Sigmoid colon (tissue), 7 donors: ENCODE results near the gene SMC1B. TPM values are rescaled to one million over a fixed set of nuclear protein-coding genes. Genes with fewer than 3 reads are reported as not detected.

Experiments used
- DNase-seq: peaks from one replicate; pipeline ENCODE4 v3.0.0-alpha.2; 2019
- H3K27ac ChIP-seq, 4 donors: fragments of 200-600 bp; sonication (generic); one replicate each; pipeline ENCODE4 v1.5.1; 2016 to 2019; ENCODE audit warnings: mild to moderate bottlenecking in 1 of 4
- H3K27me3 ChIP-seq, 3 donors: fragments of 200-600 bp; sonication (generic); one replicate each; pipeline ENCODE4 v1.5.1; 2019; ENCODE audit warnings: mild to moderate bottlenecking in 1 of 3
- H3K36me3 ChIP-seq, 4 donors: fragments of 200-600 bp; sonication (generic); one replicate each; pipeline ENCODE4 v1.5.1; 2016 to 2019
- H3K4me1 ChIP-seq, 4 donors: fragments of 200-600 bp; sonication (generic); one replicate each; pipeline ENCODE4 v1.5.1; 2017 to 2019
- H3K4me3 ChIP-seq, 4 donors: fragments of 200-600 bp; sonication (generic); one replicate each; pipeline ENCODE4 v1.5.1; 2017 to 2019; ENCODE audit warnings: mild to moderate bottlenecking in 2 of 4, moderate library complexity in 1 of 4
- H3K9me3 ChIP-seq, 4 donors: fragments of 200-600 bp in 3 of 4; sonication (generic) in 3 of 4; one replicate each; pipeline versions ENCODE4 v1.5.1 to v1.6.1; 2013 to 2019
- EP300 ChIP-seq, 4 donors: sonication (generic); formaldehyde crosslinking; IDR thresholded peaks; one replicate each; pipeline ENCODE4 v1.6.1; 2017; ENCODE audit warnings: antibody characterized with exemption in 4 of 4
- POLR2A ChIP-seq, 2 donors: fragments of 450-650 bp; IDR thresholded peaks; one replicate each; pipeline ENCODE4 v1.6.1; 2016; ENCODE audit warnings: antibody characterized with exemption in 2 of 2, mild to moderate bottlenecking in 2 of 2, moderate library complexity in 2 of 2
- POLR2AphosphoS5 ChIP-seq, 4 donors: sonication (generic); formaldehyde crosslinking; IDR thresholded peaks; one replicate each; pipeline ENCODE4 v1.6.1; 2017; ENCODE audit warnings: antibody characterized with exemption in 4 of 4
- WGBS, 2 donors: extraction: QIAGEN DNeasy Blood & Tissue Kit; methylation state at CpG; one replicate each; pipeline ENCODE4 v1.1.7; 2013; 5-methylcytosine and 5-hydroxymethylcytosine counted together
- intact Hi-C: fragments of 100-400 bp; cut with DNase I; formaldehyde crosslinking; loops from one replicate; pipeline ENCODE4 v1.15.1; 2023
- polyA plus RNA-seq, 3 donors: library from polyadenylated mRNA; stranded (reverse); fragments of 200-250 nt; gene quantifications; one replicate each; pipeline ENCODE4 v1.2.3, GENCODE V29; 2013
- total RNA-seq, 4 donors: library from RNA; depleted of rRNA; stranded (reverse); fragments of >200 nt; gene quantifications; one replicate each; pipeline ENCODE4 v1.1.0, GENCODE V29; 2016
- TF ChIP-seq, protein P1 (sequence below), 4 experiments: fragments of 450-650 bp in 3 of 4; fragments of 200-600 bp in 1 of 4; IDR thresholded peaks; one replicate each; pipeline ENCODE4 v1.5.1; 2016 to 2019; ENCODE audit warnings: antibody characterized with exemption in 4 of 4, mild to moderate bottlenecking in 3 of 4, moderate library complexity in 2 of 4
- donor health status: healthy with polysubstance abuse.
- donor health status: Bipolar disorder and iron deficiency.
- donor health status: healthy.

SMC1B gene
- total and polyA plus RNA-seq, 7 donors, result 0.07 TPM; not detected in 6

DNA sequence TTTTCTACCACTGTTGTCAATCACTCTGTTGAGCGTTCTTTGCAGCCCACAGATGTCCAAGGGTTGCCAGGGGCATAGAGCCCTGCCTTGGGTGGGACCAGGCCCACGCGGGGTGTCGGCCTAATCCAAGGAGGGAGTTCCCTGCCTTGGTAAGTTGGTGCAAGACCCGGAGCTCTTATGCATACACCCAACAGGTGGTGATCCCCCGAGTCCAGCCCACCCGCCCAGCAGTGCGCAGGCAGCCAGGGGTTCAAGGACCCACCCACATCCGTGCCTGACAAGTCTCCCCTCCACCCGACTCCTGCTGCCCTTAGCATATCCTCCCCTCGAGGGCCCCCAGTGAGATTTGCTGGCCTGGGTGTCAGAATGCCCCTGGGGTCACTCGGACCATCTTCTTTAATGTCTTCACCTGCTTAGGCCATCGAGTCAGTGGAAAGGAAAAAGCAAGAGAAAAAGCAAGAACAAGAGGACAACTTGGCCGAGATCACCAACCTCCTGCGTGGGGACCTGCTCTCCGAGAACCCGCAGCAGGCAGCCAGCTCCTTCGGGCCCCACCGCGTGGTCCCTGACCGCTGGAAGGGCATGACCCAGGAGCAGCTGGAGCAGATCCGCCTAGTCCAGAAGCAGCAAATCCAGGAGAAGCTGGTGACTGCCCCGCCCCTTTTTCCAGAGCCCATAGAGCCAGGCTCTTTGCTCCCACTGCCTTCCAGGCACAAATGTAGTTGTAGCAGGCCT lies 12.3 kb upstream of the SMC1B start:
- Histone ChIP-seq H3K4me1 (no peaks in the 10 kb centered on the region), H3K9me3 (no peaks in the 10 kb centered on the region), H3K4me3 (no peak overlapping the region), H3K36me3 (no peaks in the 10 kb centered on the region), H3K27ac (no peak overlapping the region), H3K27me3 (peaks cover 0 to 5% (median 0%) of the 10 kb centered on the region in 3 donors)
- intact Hi-C loops, result no loop called here
- no peak for DNase-seq
- TF ChIP-seq POLR2A (IDR thresholded peaks at IDR 0.05), result no peak
- TF ChIP-seq EP300 (IDR thresholded peaks at IDR 0.05), result no peak
- TF ChIP-seq POLR2AphosphoS5 (IDR thresholded peaks at IDR 0.05), result no peak
- TF ChIP-seq, protein P1, sequence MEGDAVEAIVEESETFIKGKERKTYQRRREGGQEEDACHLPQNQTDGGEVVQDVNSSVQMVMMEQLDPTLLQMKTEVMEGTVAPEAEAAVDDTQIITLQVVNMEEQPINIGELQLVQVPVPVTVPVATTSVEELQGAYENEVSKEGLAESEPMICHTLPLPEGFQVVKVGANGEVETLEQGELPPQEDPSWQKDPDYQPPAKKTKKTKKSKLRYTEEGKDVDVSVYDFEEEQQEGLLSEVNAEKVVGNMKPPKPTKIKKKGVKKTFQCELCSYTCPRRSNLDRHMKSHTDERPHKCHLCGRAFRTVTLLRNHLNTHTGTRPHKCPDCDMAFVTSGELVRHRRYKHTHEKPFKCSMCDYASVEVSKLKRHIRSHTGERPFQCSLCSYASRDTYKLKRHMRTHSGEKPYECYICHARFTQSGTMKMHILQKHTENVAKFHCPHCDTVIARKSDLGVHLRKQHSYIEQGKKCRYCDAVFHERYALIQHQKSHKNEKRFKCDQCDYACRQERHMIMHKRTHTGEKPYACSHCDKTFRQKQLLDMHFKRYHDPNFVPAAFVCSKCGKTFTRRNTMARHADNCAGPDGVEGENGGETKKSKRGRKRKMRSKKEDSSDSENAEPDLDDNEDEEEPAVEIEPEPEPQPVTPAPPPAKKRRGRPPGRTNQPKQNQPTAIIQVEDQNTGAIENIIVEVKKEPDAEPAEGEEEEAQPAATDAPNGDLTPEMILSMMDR (IDR thresholded peaks at IDR 0.05), result no peak
- WGBS, 2 donors, result 90 to 94% methylated on average over 23 of the region's 23 CpGs

DNA sequence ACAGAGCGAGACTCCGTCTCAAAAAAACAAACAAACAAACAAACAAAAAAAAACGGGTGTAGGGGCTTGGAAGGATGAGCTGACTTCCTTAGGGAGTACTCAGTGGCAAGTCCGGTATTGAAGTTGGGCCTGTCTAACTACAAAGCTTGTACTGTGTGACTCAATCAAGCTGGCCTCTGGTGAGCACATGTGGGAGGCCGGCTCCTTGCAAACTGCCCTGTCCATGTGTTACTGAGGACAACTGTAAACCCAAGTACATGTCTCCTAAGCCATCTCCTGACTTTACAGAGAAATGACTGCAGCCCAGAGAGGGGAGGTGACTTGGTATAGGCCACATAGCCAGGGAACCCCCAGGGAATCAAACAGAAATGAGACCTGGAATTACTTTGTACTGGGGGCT lies 11.7 kb upstream of the SMC1B start:
- no peak for DNase-seq
- WGBS, 2 donors, result 78 to 83% methylated on average over 5 of the region's 5 CpGs

DNA sequence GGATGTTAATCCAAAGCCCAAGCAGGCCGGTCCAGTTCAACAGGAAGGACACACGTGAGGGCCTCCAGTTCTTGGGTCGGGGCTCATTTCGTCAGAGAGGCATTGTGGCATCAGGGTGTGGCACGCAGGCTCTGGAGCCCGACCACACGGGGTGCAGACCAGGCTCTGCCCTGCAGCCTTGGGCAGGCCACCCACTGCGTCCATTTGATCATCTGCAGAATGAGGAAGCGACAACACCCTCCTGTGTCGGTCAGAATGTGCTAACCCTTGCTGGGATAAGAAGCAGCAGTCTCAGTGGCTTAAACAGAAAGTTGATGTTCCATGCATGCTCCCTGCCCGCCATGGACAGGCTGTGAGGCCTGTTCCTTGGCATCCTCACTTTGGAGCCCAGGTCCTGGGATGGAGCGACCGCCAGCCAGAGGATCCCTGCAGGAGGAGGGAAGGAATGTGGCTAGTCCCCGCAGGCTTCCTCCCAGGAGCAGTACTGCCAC lies 10.9 kb upstream of the SMC1B start:
- DNase-seq, result no peak
- WGBS, 2 donors, result 87 to 88% methylated on average over 14 of the region's 14 CpGs

More for the DNA sequence above, 11.7 kb upstream of the SMC1B start:
- no peak for TF ChIP-seq EP300 (IDR thresholded peaks at IDR 0.05)
- TF ChIP-seq, protein P1 (IDR thresholded peaks at IDR 0.05), result no peak
- TF ChIP-seq POLR2AphosphoS5 (IDR thresholded peaks at IDR 0.05), result no peak
- no peak for TF ChIP-seq POLR2A (IDR thresholded peaks at IDR 0.05)
- peaks cover 0 to 5% (median 0%) of the 10 kb centered on the region in 3 donors for H3K27me3 ChIP-seq
- no peaks in the 10 kb centered on the region for H3K4me1 ChIP-seq
- no peaks in the 10 kb centered on the region for H3K9me3 ChIP-seq
- no peak overlapping the region for H3K4me3 ChIP-seq
- no peak overlapping the region for H3K27ac ChIP-seq
- H3K36me3 ChIP-seq, result no peaks in the 10 kb centered on the region
- intact Hi-C loops, result no loop called here

DNA sequence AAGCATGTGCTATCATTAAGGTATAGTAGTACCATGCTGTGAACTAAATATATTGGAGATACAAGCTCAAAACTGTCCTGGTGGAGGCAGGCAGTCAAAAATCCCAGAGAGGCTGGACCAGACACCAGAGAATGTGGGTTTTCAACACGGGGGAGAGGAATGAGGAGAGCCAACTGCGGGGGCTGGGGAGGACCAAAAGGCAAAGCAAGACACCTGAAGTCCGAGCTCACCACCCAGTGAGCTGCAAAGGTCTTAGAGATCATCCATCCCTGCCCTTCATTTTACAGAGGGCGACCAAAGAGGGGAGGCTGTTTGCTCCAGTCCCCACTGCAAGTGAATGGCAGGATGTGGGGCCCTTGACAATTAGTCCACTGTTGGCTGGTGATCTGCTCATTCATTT lies 10.1 kb upstream of the SMC1B start:
- H3K36me3 ChIP-seq, result no peaks in the 10 kb centered on the region
- H3K4me3 ChIP-seq, result no peak overlapping the region
- H3K27ac ChIP-seq, result no peak overlapping the region
- intact Hi-C loops, result no loop called here
- no peak for DNase-seq
- TF ChIP-seq POLR2A (IDR thresholded peaks at IDR 0.05) (no peak), POLR2AphosphoS5 (IDR thresholded peaks at IDR 0.05) (no peak), EP300 (IDR thresholded peaks at IDR 0.05) (no peak)
- TF ChIP-seq, protein P1 (IDR thresholded peaks at IDR 0.05), result no peak
- H3K9me3 ChIP-seq, result no peaks in the 10 kb centered on the region
- H3K27me3 ChIP-seq, result peaks cover 0 to 5% (median 0%) of the 10 kb centered on the region in 3 donors
- 83 to 86% methylated on average over 4 of the region's 4 CpGs for WGBS, 2 donors
- no peaks in the 10 kb centered on the region for H3K4me1 ChIP-seq

More for the DNA sequence above, 10.9 kb upstream of the SMC1B start:
- no peak overlapping the region for H3K4me3 ChIP-seq
- H3K27me3 ChIP-seq, result peaks cover 0 to 5% (median 0%) of the 10 kb centered on the region in 3 donors
- H3K36me3 ChIP-seq, result no peaks in the 10 kb centered on the region
- intact Hi-C loops, result no loop called here
- TF ChIP-seq POLR2A (IDR thresholded peaks at IDR 0.05), result no peak
- TF ChIP-seq, protein P1 (IDR thresholded peaks at IDR 0.05), result no peak
- no peak for TF ChIP-seq POLR2AphosphoS5 (IDR thresholded peaks at IDR 0.05)
- TF ChIP-seq EP300 (IDR thresholded peaks at IDR 0.05), result no peak
- no peaks in the 10 kb centered on the region for H3K4me1 ChIP-seq
- no peak overlapping the region for H3K27ac ChIP-seq
- H3K9me3 ChIP-seq, result no peaks in the 10 kb centered on the region
